ENCODE data around the gene TARS2.

DNA sequence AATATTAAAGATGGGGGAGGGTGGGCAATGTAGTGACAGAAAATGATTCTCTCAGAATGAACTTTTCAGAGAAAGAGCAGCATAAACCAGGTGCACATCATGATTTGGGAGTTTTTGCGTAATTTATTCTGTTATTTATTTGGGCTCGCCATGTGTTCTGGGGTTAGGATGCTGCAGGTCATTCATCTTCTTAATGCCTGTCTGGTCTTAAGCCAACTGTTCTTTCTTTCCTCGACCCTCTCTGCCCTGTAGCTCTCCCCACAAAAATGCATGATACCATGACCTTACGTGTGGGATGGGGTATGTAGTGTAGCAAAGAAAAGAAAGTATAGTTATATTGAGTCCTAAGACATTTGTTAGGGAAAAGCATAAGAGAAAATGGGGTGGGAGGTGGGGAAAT lies 12.3 kb upstream of the TARS2 start:
- TF ChIP-seq POLR2AphosphoS5 (IDR thresholded peaks at IDR 0.05) (no peak), CTCF (IDR thresholded peaks at IDR 0.05 in 8 of 11, conservative IDR thresholded peaks at IDR 0.05 in 3 of 11) (no peak), POLR2A (IDR thresholded peaks at IDR 0.05) (no peak)

Measured in spleen (tissue), 7 donors.